ENCODE data around the gene MAML2. TPM values are rescaled to one million over a fixed set of nuclear protein-coding genes. Genes with fewer than 3 reads are reported as not detected.

MAML2 gene
- total RNA-seq, 3 donors from 2014 or later (not counting 1 experiment from before 2014, with no cell fraction given) = 14.2 to 20.5 (median 16.1) TPM

- Histone ChIP-seq H3K9me3 (ENCODE audit: control insufficient read depth, insufficient read depth, low read length) (no peaks in the 10 kb centered on the region), H3K27ac (ENCODE audit: low read length) (no peak overlapping the region), H3K27me3 (ENCODE audit: control insufficient read depth, insufficient read depth, low read length) (no peaks in the 10 kb centered on the region), H3K4me1 (ENCODE audit: control insufficient read depth, insufficient read depth, low read length) (peaks cover under 1% of the 10 kb centered on the region), H3K4me3 (ENCODE audit: low read length) (no peak overlapping the region), H3K36me3 (ENCODE audit: control insufficient read depth, insufficient read depth, low read length) (no peaks in the 10 kb centered on the region)
- TF ChIP-seq, protein P1, sequence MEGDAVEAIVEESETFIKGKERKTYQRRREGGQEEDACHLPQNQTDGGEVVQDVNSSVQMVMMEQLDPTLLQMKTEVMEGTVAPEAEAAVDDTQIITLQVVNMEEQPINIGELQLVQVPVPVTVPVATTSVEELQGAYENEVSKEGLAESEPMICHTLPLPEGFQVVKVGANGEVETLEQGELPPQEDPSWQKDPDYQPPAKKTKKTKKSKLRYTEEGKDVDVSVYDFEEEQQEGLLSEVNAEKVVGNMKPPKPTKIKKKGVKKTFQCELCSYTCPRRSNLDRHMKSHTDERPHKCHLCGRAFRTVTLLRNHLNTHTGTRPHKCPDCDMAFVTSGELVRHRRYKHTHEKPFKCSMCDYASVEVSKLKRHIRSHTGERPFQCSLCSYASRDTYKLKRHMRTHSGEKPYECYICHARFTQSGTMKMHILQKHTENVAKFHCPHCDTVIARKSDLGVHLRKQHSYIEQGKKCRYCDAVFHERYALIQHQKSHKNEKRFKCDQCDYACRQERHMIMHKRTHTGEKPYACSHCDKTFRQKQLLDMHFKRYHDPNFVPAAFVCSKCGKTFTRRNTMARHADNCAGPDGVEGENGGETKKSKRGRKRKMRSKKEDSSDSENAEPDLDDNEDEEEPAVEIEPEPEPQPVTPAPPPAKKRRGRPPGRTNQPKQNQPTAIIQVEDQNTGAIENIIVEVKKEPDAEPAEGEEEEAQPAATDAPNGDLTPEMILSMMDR (IDR thresholded peaks at IDR 0.05) = no peak
- no peak for ATAC-seq
- no peak for DNase-seq
- H3K27ac Mint-ChIP-seq = no peak overlapping the region
- H3K4me3 Mint-ChIP-seq = no peak overlapping the region
- H3K9me3 Mint-ChIP-seq = no peaks in the 10 kb centered on the region
- no peaks in the 10 kb centered on the region for H3K36me3 Mint-ChIP-seq
- H3K27me3 Mint-ChIP-seq (ENCODE audit: low read depth in 2 of 2) = no peaks in the 10 kb centered on the region
- intact Hi-C loops (cut with micrococcal nuclease) = no loop called here
- H3K4me1 Mint-ChIP-seq = peaks cover 2 to 7% of the 10 kb centered on the region in 2 donors
- 100% methylated on average over 1 of the region's 1 CpG for WGBS (ENCODE audit: insufficient coverage)
Observed at GRCh38 chr11:96237766-96238266, 105.2 kb downstream of the MAML2 start.

DNA sequence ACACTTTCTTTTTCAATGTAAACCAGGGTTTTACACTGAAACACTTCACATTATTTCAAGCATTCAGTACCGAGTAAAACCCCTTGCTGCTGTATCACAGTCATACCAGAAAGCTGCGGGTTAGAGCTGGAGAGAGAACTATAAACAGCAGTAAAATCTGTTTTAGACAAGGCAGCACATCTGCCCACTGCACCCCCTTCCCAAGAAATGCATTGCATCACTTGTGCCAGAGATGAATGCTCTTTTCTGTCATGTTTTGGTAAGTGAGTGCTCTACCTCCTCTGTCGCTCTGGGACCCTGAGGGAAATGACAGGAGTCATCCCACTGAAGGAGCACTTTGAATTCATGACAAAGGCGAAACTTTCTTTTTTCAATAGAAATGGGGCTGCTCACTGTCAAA, 107.2 kb downstream of the MAML2 start:
- H3K4me3 Mint-ChIP-seq = no peak overlapping the region

GRCh38 chr11:96234866-96235441, 108.0 kb downstream of the MAML2 start:
- ATAC-seq (no peak), DNase-seq (no peak)
- Histone ChIP-seq H3K36me3 (ENCODE audit: control insufficient read depth, insufficient read depth, low read length) (no peaks in the 10 kb centered on the region), H3K9me3 (ENCODE audit: control insufficient read depth, insufficient read depth, low read length) (no peaks in the 10 kb centered on the region), H3K27me3 (ENCODE audit: control insufficient read depth, insufficient read depth, low read length) (no peaks in the 10 kb centered on the region), H3K4me1 (ENCODE audit: control insufficient read depth, insufficient read depth, low read length) (no peaks in the 10 kb centered on the region), H3K4me3 (ENCODE audit: low read length) (no peak overlapping the region), H3K27ac (ENCODE audit: low read length) (no peak overlapping the region)
- peaks cover 0 to 5% of the 10 kb centered on the region in 2 donors for H3K4me1 Mint-ChIP-seq
- WGBS (ENCODE audit: insufficient coverage) = 100% methylated on average over 1 of the region's 1 CpG
- H3K27me3 Mint-ChIP-seq (ENCODE audit: low read depth in 2 of 2) = no peaks in the 10 kb centered on the region
- H3K36me3 Mint-ChIP-seq = no peaks in the 10 kb centered on the region
- TF ChIP-seq, protein P1 (IDR thresholded peaks at IDR 0.05) = no peak
- no peak overlapping the region for H3K4me3 Mint-ChIP-seq
- H3K27ac Mint-ChIP-seq = no peak overlapping the region
- intact Hi-C loops (cut with micrococcal nuclease) = no loop called here
- H3K9me3 Mint-ChIP-seq = no peaks in the 10 kb centered on the region

More for the DNA sequence above, 107.2 kb downstream of the MAML2 start:
- Mint-ChIP-seq H3K9me3 (no peaks in the 10 kb centered on the region), H3K4me1 (peaks cover 0 to 5% of the 10 kb centered on the region in 2 donors), H3K36me3 (no peaks in the 10 kb centered on the region), H3K27me3 (ENCODE audit: low read depth in 2 of 2) (no peaks in the 10 kb centered on the region), H3K27ac (no peak overlapping the region)
- intact Hi-C loops (cut with micrococcal nuclease) = no loop called here
- no peaks in the 10 kb centered on the region for H3K4me1 ChIP-seq (ENCODE audit: control insufficient read depth, insufficient read depth, low read length)
- no peak overlapping the region for H3K4me3 ChIP-seq (ENCODE audit: low read length)
- no peaks in the 10 kb centered on the region for H3K9me3 ChIP-seq (ENCODE audit: control insufficient read depth, insufficient read depth, low read length)
- no peak for DNase-seq
- no peak overlapping the region for H3K27ac ChIP-seq (ENCODE audit: low read length)
- H3K27me3 ChIP-seq (ENCODE audit: control insufficient read depth, insufficient read depth, low read length) = no peaks in the 10 kb centered on the region
- TF ChIP-seq, protein P1 (IDR thresholded peaks at IDR 0.05) = no peak
- H3K36me3 ChIP-seq (ENCODE audit: control insufficient read depth, insufficient read depth, low read length) = no peaks in the 10 kb centered on the region
- no peak for ATAC-seq
- WGBS (ENCODE audit: insufficient coverage) = 83% methylated on average over 4 of the region's 4 CpGs

GRCh38 chr11:96232132-96232531, 110.9 kb downstream of the MAML2 start:
- no peaks in the 10 kb centered on the region for H3K36me3 ChIP-seq (ENCODE audit: control insufficient read depth, insufficient read depth, low read length)
- ATAC-seq = no peak
- intact Hi-C loops (cut with micrococcal nuclease) = no loop called here
- WGBS (ENCODE audit: insufficient coverage) = over 99% methylated on average over 6 of the region's 6 CpGs
- Mint-ChIP-seq H3K4me1 (peaks cover 6 to 11% of the 10 kb centered on the region in 2 donors), H3K27me3 (ENCODE audit: low read depth in 2 of 2) (no peaks in the 10 kb centered on the region), H3K9me3 (no peaks in the 10 kb centered on the region), H3K4me3 (no peak overlapping the region), H3K36me3 (no peaks in the 10 kb centered on the region), H3K27ac (no peak overlapping the region)
- H3K27me3 ChIP-seq (ENCODE audit: control insufficient read depth, insufficient read depth, low read length) = no peaks in the 10 kb centered on the region
- H3K4me3 ChIP-seq (ENCODE audit: low read length) = no peak overlapping the region
- H3K27ac ChIP-seq (ENCODE audit: low read length) = no peak overlapping the region
- TF ChIP-seq, protein P1 (IDR thresholded peaks at IDR 0.05) = no peak
- H3K4me1 ChIP-seq (ENCODE audit: control insufficient read depth, insufficient read depth, low read length) = no peaks in the 10 kb centered on the region
- DNase-seq = no peak
- H3K9me3 ChIP-seq (ENCODE audit: control insufficient read depth, insufficient read depth, low read length) = no peaks in the 10 kb centered on the region
